GM12891 (cell line): Measurements from ENCODE around the gene PNPLA2.

ENCODE experiments used
- POLR2A ChIP-seq: IDR thresholded peaks from 2 replicates; pipeline ENCODE4 v1.6.1; 2011; ENCODE audit warnings: low read depth, low read length, control low read depth
- POLR2AphosphoS5 ChIP-seq: IDR thresholded peaks from 2 replicates; pipeline ENCODE4 v1.6.1; 2011; ENCODE audit warnings: low read depth, low read length, control low read depth

- TF ChIP-seq POLR2A (no peak), POLR2AphosphoS5 (no peak)
Observed at GRCh38 chr11:802693-803466, 15.8 kb upstream of the PNPLA2 start.
